OCI-M1 (cell line): Measurements from ENCODE around the gene SLC35A5.

Experiments
- DNase-seq: peaks from one replicate; lab custom pipeline; 2025; lab: John Stamatoyannopoulos, UW

SLC35A5 gene

GRCh38 chr3:112627419-112627818 is 65.6 kb downstream of the SLC35A5 start:
- DNase-seq = no peak

GRCh38 chr3:112627919-112628466 is 66.1 kb downstream of the SLC35A5 start:
- no peak for DNase-seq

GRCh38 chr3:112629425-112629824 is 67.6 kb downstream of the SLC35A5 start:
- no peak for DNase-seq

- no peak for DNase-seq
Measured at GRCh38 chr3:112631257-112631656, 69.4 kb downstream of the SLC35A5 start.

- no peak for DNase-seq
Measured at GRCh38 chr3:112632596-112632995, 70.8 kb downstream of the SLC35A5 start.

GRCh38 chr3:112633191-112633590 is 71.3 kb downstream of the SLC35A5 start:
- no peak for DNase-seq

GRCh38 chr3:112633757-112634156 is 71.9 kb downstream of the SLC35A5 start:
- DNase-seq = no peak

- no peak for DNase-seq
Measured at GRCh38 chr3:112634786-112635541, 73.1 kb downstream of the SLC35A5 start.
